GM21723 (cell line): ENCODE measurements around the gene LRRFIP1.

ENCODE experiments used
- ATAC-seq: cut with Tn5 transposase; IDR thresholded peaks from one replicate; pipeline ENCODE4 v1.9.1; 2021; ENCODE audit warnings: mild to moderate bottlenecking, moderate library complexity; ENCODE audit not compliant: unreplicated experiment

Gene LRRFIP1

DNA sequence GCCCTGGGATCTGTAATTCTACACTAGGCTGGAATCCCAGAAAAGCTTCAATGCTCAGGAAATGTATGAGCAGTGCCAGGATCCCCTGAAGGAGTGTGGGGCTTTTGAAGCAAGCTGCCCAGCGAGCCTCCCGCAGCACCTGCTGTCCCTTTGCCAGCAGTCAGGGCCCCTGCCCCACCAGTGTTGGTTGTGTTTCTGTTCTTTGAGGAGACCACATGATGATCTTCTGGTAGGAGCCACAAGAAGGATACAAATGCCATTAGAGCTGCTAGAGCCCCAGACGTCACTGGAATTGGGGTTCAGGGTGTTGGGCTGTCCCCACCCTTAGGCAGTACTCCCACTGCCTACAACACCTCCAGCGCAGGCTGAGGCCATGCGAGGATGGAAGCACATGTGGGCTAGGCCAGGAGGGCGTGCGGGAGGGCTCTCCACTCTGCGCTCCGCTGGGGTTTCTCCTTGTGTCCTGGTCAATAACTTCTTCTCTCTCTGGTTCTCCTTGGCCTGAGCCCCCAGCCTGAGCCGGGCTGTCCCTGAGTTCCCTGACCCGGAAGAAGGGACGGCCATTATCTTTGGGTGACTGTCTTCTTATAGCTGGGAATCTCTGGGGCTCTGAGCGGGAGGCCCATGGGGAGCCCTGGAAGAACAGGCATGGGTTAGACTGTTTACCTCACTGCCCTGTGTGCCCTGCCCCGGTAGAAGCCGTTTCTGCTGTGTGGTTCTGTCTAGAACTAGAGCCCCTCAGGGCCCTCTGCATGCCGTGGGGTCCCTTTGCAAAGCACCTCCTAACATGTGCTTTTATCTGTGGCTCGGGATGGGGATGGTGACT, 73.9 kb downstream of the LRRFIP1 start:
- ATAC-seq, result no peak

DNA sequence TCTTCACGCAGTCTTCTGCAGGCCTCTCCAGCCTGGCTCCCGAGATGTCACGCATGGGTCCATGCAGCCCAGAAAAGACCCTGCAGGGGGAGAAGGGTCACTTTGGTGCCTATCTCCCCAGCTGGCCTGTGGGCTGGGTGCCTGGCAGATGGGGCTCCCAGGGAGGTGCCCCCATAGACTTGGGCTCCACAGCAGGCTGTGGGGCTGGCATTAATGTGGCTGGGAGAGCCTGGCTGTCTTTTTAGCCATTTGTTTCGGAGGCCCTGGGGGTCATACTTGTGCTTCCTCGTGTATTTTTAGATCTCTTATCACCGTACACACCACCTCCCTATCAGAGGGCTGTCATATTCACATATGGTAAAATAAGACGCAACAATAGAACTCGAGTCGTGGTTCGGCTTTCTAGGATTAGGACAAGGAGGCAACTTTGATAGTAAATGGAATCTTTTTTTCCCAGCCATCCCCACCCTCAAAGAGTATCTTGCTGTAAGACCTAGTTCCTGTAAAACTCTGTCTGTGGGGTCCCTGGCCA, 74.5 kb downstream of the LRRFIP1 start:
- no peak for ATAC-seq

DNA sequence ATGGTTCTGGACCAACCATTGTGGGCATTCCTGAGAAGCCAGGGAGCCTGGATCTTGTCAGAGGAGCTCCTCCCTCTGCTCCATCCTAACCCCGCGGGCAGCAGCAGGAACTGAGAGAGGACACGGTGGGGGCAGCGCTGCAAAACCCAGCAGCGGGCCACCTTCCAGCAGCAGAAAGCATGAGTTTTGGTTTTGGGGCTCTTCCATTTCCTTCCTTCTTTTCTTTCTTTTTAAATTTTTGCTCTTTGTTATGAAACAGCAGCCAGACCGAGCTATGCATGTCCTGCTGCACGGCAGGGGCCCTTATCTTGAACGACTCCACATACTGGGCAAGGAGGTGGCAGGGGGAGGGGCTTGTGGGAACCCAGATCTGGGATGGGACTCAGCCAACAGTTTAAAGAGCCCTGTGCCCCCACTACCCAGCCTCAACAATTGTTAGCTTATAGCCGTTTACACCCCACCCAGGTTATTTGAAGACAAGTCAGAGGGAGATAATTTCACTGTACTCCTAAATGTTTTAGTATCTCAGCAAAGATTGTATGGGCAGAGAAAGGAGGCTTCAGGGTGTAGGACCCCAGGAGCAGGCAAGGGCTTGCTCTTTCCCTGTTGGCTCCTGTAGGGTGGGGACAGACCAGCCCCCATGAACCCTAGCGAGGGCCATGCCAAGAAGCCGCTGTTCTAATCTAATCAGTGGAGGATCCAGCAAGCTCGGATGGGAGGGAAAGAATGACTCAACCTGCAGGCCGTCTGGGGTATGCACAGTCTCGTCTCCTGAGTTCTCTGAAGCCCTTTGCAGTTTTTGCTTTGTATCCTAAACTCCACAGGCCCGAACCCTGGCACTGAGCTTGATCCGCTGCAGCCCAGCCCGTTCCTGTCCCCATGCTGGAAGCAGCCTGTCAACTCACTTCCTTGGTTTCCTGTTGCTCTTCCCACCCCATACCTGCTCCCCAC, 75.3 kb downstream of the LRRFIP1 start:
- ATAC-seq, result no peak

DNA sequence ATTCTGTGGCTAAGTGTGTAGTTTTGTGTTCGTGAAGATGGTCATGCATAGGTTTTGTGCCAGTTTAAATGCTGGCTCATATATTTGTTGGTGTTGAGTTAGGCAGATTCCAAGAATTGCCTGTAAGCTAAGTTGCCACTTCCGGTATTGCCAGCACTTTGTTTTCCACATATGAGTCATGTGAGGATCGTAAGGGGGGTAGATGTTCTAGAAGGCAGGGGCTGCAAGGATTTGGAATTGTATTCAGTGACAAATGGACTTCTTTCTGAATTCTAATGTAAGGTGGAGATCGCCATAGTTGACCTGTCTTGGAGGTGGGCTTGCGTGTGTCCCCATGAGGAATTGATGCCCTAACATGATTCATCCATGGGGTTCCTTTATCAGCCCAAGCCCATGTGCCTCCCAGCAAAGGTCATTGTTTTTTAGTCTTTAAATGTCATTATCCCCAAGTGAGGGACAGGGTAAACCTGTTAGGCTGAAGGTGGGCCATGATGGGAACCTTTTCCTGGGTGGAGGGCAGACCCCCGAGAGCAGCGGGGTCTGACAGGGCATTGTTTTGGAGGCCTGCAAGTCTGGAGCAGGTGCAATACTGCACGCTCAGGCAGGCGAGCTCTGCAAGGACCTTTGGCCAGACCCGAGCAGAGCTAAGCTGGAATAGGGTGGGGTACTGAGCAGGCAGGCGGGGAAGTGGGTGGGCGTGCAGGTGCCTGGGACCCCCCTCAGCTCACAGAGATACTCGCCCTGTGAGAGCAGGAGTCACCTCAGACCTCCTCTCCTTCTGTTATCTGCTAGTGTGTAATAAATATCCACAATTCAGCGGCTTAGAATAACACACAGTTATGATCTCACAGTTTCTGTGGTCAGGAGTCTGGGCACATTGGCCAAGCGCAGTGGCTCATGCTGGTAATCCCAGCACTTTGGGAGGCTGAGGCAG, 77.4 kb downstream of the LRRFIP1 start:
- no peak for ATAC-seq

DNA sequence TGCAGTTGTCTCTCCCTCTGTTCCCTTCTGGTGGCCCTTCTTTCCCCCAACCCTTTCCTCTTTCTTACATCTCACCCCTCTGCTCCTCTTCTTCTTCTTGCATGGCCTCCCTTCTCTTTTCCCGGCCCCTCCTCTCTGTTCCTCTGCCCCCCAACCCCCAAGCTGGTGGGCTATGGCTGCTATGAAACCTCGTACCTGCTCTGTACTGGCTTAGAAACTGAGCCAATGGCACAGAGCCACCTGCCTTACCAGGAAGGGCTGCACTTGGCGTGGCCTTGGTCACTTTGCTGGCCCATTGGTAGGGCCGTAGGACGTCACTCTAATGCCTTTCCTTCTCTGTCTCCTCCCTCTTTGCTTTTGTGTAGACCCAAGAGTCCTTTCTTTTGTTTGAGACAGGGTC, 78.9 kb downstream of the LRRFIP1 start:
- ATAC-seq, result no peak

DNA sequence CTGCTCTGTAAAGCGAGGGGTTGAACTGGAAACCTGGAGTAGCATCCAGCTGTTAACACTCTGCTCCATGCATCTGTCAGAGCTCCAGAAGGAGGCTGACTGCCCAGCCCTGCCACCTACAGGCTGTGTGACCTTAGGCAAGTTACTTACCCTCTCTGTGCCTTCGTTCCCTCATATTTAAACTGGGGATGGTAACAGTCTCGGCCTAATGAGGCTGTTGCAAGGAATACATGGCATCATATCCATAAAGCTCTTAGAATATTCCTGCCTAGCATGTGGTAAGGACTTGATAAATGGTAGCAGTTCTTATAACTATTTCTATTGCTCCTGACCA, 80.6 kb downstream of the LRRFIP1 start:
- no peak for ATAC-seq

DNA sequence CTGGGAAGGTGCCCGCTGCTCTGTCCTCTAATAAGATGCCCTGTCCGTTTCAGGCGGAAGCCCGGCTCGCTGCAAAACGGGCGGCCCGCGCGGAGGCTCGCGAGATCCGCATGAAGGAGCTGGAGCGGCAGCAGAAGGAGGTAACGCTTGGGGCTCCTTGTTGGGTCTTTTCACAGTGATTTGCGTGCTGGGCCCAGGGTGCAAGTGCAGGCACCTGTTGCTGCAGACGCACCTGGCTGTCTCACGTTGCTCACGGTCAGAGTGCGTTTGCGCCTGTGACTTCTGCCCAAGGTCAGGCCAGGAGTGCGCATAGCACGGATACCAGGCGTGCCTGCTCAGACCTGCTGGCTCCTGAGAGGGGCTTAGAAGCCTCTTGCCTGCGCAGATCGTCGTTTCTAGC, 81.1 kb downstream of the LRRFIP1 start:
- no peak for ATAC-seq

DNA sequence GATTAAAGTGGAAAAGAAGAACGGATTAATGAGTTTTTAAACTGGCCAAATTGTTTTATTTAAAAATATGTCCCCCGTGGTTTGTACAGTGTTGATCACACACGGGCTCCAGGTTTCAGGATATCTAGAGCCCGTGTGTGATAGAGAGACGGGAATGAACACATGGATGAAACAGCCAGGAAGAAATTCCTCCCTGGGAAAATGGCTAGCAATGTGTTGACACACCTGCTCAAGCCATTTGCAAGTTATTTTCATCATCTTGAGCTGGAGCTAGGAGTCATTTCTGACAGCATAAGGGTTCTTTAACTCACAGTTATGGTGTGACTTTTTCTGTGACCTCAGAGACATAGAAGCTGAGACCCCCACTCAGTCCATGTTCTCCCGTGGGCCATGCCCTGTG, 81.6 kb downstream of the LRRFIP1 start:
- ATAC-seq, result no peak

DNA sequence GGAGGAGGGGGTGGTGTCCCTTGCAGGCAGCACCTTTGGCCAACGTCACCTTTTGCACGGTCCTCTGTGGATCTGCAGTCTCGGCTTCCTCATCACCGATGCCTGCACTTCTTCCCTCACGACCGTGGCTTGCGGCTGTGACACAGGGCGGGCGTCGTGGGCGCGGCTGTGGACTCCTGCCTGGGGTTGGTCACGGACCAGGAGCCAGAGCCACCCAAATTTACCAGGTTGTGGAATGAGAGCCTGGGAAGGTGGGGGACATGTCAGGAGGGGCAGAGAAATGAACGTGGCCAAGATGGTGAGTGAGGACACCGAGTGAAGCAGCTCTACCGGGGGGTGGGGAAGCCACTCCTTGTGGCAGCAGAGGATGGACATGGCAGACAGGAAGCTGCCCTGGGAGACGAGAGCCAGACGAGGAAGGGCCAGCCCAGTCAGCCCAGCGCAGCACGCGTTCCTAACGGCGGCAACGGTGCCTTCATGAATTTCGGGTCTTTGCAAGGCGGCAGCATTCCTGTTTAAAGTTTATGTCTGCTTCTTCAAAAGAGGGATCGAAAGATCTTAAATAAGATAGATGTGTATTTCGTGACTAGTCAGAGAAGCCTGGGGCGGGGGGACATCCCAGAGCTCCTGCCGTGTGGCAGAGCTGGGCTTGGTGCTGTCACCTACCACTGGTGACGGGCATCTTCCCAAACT, 84.2 kb downstream of the LRRFIP1 start:
- no peak for ATAC-seq

DNA sequence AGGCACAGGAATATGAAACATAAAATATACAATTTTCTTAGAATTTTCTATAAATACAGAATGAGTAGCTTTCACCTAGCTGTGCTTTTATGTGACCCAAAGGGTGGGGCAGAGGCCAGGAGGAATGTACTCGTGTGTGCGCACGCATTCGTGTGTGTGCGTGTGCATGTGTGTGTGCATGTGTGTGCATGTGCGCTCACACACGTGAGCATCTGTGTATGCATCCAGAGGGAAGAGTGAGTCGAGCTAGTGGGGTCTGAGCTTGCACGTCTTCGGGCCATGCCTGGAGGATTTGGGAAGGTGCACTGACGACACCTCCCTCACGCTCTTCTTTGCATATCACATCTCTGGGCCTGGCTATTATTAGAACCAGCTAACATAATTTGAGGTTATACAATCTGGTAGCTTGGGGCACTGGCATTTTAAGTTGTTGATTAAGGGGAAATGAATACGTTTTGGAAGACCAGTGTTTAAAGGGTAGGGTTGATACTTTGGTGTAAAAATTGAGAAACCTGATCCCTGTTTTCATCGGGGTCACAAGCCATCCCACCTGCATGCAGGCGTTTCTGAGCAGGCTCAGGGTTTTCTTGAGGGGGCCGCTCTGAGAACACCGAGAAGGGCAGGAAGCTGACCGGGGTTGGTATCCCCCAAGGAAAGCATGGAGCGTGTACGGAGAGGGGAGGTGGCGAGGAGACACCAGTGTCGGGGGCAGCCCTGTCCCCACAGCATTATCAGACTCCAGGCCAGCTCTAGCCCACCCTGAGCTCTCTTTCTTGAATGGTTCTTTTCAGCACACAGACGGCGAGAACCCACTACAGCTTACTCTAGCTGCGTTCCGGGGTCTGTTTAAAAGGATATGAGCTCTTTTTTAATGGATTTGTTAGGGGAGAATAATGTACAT, 85.3 kb downstream of the LRRFIP1 start:
- ATAC-seq, result no peak

DNA sequence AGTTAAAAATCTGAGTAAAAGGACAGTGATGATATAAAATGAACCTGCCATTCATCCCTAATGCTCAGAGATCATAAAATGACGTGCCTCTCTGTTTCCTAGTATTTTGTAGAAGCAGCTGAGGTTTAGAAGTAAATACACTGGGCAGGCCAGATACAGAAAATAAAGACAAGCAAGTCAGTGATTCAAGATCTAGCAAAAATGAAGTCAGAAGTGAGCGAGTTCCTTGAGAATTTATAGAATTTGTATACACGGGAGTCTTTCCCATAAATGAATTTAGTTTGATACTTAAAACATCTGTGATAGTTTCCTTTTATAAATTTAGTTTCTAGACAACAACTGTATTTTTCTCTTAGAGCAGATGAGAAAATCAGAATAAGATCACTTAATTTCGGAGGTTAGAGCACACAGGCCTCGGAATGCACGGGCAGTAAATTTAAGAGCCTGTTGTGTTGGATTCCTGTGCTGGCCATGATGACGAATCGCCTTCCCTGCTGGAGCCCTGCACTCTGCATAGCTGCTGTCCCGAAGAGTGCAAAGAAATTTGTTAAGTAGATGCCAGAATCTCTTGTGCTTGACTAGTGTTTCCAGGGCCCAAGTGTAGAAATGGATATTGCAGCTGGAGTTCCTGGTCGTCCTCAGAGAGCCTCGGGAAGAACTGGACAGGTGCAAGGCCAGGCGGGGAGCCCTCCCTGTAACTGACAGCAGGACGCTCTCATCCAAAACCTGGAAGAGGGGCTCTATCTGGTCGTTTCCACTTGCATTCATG, 87.5 kb downstream of the LRRFIP1 start:
- no peak for ATAC-seq

DNA sequence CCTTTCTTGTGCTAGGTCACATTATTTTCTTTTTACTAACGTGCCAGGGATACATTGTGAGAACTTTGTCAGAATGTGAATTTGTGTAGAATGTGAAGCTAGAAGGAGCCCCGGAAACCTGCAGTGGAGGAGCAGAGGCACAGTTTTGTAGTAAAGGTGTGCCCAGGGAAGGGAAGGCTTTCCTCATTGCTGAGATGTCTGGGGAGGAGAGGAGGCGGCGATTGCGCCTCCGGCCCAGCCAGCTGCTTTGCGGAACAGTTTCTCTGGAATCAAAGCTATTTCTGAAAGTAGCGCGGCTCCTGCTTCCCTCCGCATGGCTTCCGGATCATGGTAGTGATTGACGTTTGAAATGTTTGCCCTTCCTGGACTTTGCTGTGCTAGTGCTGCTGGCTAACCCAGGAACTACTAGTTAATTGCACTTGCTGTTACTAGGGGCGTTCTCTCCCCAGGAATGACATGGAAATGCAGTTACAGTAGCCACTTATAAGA, 88.1 kb downstream of the LRRFIP1 start:
- no peak for ATAC-seq

DNA sequence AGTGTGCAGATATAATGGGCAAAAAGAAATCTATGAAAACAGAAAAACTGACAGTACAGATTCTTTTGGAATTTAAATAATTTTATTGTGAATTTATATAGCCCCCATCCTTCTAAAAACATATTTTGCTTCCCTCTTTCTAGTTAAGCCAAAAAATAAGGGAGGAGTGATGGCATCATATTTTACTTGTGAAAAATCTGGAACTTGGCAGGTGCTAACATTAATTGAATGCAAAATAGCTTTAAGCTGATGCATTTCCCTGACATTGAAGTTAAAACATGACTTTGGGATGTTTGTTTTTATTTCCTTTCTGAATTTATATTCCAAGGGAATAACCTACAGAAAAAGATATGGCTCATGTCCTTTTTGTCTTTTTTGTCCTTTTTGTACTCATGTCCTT, 88.6 kb downstream of the LRRFIP1 start:
- no peak for ATAC-seq

DNA sequence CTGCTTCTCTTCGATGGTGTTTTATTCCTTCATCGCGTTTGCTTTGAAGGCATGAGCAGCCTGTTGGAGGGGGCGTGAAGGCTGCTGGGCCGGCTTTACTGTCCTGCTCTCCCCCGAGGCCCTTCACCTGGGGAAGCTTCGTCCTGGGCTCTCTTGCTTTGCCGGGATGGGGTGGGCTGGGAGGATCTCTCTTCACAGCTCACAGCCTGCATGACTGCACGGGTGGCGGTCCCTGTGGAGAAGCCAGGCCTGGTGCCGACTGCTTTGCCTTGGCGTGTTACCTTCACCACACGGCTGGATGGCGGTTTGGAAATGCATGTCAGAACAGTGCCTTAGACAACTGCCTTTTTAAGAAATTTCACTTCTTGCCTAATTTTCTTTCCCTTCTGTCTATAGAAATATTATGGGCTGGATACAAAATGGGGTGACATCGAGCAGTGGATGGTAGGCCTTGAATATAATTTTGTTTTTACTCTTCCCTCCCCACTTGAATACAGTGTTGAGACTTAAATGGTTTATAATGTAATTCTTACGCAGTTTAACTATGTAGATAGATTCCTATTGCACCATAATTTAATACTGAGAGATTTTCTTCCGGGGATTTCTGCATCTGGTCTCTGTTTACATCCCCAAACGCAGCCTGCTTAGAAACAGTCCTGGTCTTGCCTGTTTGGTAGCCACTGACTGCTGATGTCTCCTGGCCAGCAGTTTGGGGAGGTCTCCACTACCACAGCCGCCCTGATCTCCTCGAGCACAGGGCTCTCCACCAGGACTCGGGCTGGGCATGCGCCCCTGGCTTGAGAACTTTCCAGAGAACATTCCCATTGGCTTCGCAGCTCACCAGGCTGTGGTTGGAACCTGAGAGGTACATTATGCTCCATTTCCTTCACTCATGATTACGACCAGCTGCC, 90.2 kb downstream of the LRRFIP1 start:
- no peak for ATAC-seq

DNA sequence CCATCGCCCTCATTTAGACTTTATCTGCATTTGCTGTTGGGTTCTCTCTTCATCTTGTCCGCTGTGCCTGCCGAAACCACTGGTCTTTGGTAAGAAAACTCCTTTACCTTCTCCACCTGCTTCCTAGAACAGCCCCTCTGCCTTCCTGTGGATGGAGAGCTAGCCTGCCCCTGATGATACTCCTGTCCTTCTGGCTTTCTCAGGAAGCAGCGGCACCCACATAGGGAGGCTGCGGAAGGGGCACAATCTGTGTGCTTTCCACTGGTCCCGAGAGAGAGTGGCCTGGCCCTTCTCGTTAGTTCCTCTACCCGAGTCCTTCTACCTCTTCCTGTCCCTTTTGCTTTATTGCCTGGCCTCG, 90.9 kb downstream of the LRRFIP1 start:
- no peak for ATAC-seq

DNA sequence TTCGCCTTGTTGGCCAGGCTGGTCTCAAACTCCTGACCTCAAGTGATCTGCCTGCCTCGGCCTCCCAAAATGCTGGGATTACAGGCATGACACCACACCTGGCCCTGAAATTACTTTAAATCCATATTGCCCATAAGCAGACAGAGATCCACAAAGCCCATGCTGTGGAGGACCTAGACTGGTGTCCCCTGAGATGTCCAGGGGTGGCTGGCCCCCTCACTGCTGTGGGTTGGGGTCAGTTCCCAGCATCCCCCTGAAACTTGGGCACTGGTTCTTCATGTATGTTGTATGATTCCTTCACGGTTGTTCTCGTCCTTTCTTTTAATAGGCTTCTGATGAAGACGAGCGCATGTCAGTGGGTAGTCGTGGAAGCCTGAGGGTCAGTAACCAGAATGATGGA, 93.1 kb downstream of the LRRFIP1 start:
- no peak for ATAC-seq

DNA sequence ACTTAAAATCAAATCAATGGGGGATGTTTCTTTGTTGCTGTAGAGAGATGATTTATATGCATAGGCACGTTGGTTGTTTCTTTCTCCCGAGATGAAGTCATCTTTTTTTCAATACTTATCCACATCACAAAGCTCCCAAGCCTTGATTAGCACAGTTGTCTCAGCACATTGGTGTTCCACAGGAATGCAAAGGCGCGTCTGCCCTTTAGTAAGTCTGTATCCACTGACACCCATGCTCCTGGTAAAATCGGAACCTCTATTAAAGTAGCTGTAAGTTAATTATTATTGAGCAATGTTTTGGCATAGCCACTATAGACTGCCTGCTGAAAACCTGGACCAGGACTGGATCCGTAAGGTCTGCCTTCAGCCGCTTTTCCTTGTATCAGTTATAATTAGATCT, 93.6 kb downstream of the LRRFIP1 start:
- ATAC-seq, result no peak
